Adrenal gland (tissue), 5 donors: ENCODE results near the gene FGF12.

Experiments
- CTCF ChIP-seq, 6 experiments: fragments of 450-650 bp in 4 of 6; fragments of 200-600 bp in 2 of 6; sonication (generic) in 1 of 6; IDR thresholded peaks; 1 replicate in 5 of 6; 2 replicates in 1 of 6; pipeline versions ENCODE4 v1.5.1 to v1.8.0; 2016 to 2021; ENCODE audit warnings: antibody characterized with exemption in 6 of 6, mild to moderate bottlenecking in 2 of 6, moderate library complexity in 1 of 6
- POLR2A ChIP-seq, 2 donors: fragments of 450-650 bp; IDR thresholded peaks; one replicate each; pipeline ENCODE4 v1.6.1; 2017; ENCODE audit warnings: antibody characterized with exemption in 2 of 2, mild to moderate bottlenecking in 2 of 2, moderate library complexity in 1 of 2
- donor health status: DM: no; HTN: no; CAD: no.

DNA sequence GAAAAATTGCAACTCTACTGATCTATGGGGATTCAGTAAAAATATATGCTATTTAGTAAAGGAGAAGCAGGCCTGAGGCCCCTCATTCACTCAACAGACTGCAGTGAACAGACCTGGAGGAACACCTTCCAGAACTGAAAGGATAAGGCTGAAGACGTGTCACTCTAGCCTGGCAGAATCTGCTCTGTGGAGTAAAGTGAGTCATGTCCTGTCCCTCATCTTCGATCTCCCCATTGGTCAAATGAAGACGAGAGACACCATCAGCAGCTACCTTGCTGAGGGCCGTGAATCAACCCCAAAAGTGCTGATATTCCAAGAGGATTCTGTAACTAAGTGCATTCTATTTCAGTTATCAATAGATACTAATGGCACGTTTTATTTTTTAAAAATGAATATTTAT, 359.7 kb downstream of the FGF12 start:
- no peak for TF ChIP-seq CTCF (IDR thresholded peaks at IDR 0.05)
- TF ChIP-seq POLR2A (IDR thresholded peaks at IDR 0.05), result no peak
